Frontal cortex (tissue), 4 donors: ENCODE data around the gene RANBP1. TPM values are rescaled to one million over a fixed set of nuclear protein-coding genes. Genes with fewer than 3 reads are reported as not detected.
A peak's percentile ranks its signal among the peaks of the same experiment; 100 is the strongest.

Experiments used
- DNase-seq, 2 donors: peaks; one replicate each; pipeline ENCODE4 v3.0.0; 2012; ENCODE audit warnings: low spot score in 2 of 2
- FAIRE-seq: peaks from 2 replicates; lab custom pipeline; 2012; peaks lifted over from hg19 to GRCh38; lab: Jason Lieb, UNC
- total RNA-seq: library from RNA; depleted of rRNA; stranded (reverse); fragments of >200 nt; gene quantifications from one replicate; pipeline ENCODE4 v1.2.3, GENCODE V29; 2014
- donor health status: control.
- donor health status: control.
- donor health status: control.

RANBP1 gene
- total RNA-seq, 1 donor from 2014 or later = 182 TPM

GRCh38 chr22:20106205-20106848 lies 9.6 kb upstream of the RANBP1 start:
- FAIRE-seq = no peak
- DNase-seq = peak in 1 of 2 donors; percentile 51

GRCh38 chr22:20106849-20107237 lies 9.1 kb upstream of the RANBP1 start:
- DNase-seq (no peak), FAIRE-seq (no peak)

- no peak for DNase-seq
These were observed 8.4 kb upstream of the RANBP1 start for GRCh38 chr22:20107471-20107901.

GRCh38 chr22:20107951-20108756 lies 7.8 kb upstream of the RANBP1 start:
- DNase-seq (no peak), FAIRE-seq (no peak)

More at GRCh38 chr22:20107471-20107901, 8.4 kb upstream of the RANBP1 start:
- no peak for FAIRE-seq

- DNase-seq (no peak), FAIRE-seq (no peak)
These were observed 7.1 kb upstream of the RANBP1 start for GRCh38 chr22:20108757-20109230.

GRCh38 chr22:20109411-20110358 lies 6.2 kb upstream of the RANBP1 start:
- no peak for DNase-seq
- FAIRE-seq = no peak

- DNase-seq (no peak), FAIRE-seq (no peak)
These were observed 5.4 kb upstream of the RANBP1 start for GRCh38 chr22:20110359-20110985.

GRCh38 chr22:20111045-20111688 lies 4.7 kb upstream of the RANBP1 start:
- no peak for DNase-seq
- FAIRE-seq = no peak

- DNase-seq = no peak
These were observed 3.9 kb upstream of the RANBP1 start for GRCh38 chr22:20111689-20112622.

GRCh38 chr22:20112623-20113511 lies 3.0 kb upstream of the RANBP1 start:
- FAIRE-seq (no peak), DNase-seq (no peak)

More at GRCh38 chr22:20111689-20112622, 3.9 kb upstream of the RANBP1 start:
- no peak for FAIRE-seq

GRCh38 chr22:20113551-20114310 lies 2.2 kb upstream of the RANBP1 start:
- DNase-seq (no peak), FAIRE-seq (no peak)

- DNase-seq = no peak
- FAIRE-seq = no peak
These were observed 1.1 kb upstream of the RANBP1 start for GRCh38 chr22:20114506-20115475.

- DNase-seq (no peak), FAIRE-seq (no peak)
These were observed 559 bp downstream of the RANBP1 start for GRCh38 chr22:20116376-20116950.

- DNase-seq = peak; percentile 99
- no peak for FAIRE-seq
These were observed 1.2 kb downstream of the RANBP1 start, which contains the start of gene TRMT2A for GRCh38 chr22:20116951-20117632. Gene TRMT2A (minus strand): TSS chr22:20117226. CDS start chr22:20116906, 320 bp downstream.
